NCI-H1436 (cell line): ENCODE measurements around the gene GPATCH8.
A peak's percentile ranks its signal among the peaks of the same experiment; 100 is the strongest.

Experiments used
- DNase-seq: peaks from one replicate; lab custom pipeline; 2025; lab: John Stamatoyannopoulos, UW

GPATCH8 gene

DNA sequence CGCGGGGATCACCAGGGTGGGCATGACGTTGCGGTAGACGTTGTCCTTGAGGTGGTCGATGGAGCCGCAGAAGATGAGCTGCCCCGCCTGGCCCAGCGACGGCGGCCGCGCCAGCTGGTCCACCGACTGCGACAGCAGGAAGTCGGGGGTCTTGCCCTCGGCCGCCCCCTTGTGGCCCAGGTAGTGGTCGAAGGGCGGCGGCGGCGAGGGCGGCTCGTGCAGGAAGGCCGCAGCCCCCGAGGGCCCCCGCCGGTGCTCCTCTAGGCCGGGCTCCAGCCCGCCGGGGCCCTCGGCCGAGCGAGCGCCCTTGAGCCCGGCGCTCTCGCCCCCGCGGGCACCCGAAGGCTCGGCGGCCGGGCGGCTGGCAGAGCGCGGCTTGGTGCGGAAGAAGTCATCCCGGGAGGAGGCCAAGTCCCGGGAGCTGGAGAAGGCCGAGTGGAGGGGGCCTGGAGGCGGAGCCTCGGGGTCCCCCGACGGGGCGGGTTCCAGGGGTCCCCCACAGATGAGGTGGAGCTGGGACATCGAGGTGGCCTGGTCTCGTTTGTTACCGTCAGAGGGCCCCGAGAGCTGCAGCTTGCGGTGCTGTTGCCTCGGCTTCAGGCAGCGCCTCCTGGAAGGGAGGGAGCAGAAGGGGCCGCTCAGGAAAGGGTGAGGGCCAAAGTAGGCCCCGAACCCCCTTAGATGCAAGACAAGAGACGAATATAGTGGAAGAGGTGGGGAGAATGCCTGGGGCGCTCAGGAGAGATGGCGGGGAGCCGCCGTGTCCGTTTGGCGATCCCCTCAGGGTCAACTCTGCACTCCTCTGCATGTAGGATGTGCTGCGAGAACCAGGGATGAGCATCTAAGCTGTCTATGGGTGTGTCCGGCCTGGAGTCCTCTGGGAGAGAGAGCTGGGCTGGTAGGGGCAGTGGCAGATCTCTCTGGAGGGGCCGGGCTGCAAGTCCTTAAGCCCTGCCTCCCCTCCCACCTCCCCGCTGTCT lies 148.3 kb downstream of the GPATCH8 start:
- DNase-seq: no peak

DNA sequence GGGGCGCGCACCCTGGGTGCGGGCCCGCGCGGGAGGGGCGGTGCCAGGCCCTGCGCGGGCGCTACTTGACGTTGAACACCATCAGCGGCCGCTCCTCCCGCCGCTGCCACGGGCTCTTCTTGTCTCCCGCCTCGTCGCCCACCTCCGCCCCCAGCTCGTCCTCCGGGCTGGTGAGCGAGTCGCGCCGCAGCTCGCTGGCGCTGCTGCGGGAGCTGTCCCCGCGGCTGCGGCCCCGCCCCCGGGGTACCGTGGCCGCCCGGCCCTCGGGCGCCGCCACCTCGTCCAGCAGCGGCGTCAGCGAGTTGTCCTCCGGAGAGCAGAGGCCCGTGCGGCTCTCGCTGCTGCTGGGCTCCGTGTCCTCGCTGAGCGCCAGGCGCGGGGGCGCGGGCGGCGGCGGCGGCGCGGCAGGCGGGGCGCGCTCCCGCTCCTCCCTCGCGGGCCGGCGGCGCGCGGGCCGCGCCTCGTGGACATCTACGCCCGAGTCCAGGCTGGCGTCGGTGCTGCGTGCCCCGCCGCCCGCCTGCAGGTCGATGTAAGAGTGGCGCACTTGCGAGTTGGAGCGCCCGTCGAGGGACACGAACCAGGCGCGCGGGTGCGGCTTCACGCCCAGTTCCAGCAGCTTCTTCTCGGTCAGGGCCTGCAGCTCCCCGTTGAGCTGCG lies 149.4 kb downstream of the GPATCH8 start:
- DNase-seq: no peak

DNA sequence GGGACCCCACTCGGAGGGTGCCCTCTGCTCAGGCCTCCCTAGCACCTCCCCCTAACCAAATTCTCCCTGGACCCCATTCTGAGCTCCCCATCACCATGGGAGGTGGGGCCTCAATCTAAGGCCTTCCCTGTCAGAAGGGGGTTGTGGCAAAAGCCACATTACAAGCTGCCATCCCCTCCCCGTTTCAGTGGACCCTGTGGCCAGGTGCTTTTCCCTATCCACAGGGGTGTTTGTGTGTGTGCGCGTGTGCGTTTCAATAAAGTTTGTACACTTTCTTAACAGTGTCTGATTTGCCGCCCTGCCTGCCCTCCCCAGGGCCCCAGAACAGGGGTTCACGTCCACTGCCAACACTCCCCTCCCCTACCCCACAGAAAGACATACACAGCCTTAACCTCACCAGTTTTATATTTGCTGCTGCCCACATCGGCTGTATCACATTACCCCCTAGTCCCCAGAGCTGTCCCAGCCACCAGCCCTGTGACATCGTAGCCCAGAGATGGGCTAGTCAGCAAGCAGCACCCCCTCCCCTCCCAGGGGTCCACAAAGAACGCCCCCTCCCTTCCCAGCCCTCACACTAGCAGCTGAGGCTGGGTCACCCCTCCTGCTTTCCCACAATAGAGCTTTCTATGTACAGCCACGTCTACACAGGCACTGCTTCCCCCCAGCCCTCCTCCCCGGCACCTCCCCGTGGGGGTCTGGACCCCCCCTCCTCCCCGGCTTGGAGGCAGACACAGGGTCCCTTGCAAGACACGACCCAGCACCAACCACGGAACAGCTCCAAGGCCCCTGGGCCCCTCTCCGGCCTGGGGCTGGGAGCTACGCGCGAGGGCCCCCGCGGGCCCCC lies 150.2 kb downstream of the GPATCH8 start:
- no peak for DNase-seq

DNA sequence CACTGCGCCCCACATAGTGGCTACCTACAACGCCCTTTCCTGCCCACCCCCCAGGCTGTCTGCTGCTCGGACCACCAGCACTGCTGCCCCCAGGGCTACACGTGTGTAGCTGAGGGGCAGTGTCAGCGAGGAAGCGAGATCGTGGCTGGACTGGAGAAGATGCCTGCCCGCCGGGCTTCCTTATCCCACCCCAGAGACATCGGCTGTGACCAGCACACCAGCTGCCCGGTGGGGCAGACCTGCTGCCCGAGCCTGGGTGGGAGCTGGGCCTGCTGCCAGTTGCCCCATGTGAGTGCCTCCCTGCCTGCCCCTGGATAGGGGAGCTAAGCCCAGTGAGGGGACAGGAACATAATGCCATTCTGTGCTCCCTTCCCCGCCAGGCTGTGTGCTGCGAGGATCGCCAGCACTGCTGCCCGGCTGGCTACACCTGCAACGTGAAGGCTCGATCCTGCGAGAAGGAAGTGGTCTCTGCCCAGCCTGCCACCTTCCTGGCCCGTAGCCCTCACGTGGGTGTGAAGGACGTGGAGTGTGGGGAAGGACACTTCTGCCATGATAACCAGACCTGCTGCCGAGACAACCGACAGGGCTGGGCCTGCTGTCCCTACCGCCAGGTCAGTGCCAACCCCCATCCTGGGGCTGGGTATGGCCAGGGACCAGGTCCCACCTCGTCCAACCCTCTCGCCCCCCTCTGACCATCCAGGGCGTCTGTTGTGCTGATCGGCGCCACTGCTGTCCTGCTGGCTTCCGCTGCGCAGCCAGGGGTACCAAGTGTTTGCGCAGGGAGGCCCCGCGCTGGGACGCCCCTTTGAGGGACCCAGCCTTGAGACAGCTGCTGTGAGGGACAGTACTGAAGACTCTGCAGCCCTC lies 151.0 kb downstream of the GPATCH8 start:
- no peak for DNase-seq

DNA sequence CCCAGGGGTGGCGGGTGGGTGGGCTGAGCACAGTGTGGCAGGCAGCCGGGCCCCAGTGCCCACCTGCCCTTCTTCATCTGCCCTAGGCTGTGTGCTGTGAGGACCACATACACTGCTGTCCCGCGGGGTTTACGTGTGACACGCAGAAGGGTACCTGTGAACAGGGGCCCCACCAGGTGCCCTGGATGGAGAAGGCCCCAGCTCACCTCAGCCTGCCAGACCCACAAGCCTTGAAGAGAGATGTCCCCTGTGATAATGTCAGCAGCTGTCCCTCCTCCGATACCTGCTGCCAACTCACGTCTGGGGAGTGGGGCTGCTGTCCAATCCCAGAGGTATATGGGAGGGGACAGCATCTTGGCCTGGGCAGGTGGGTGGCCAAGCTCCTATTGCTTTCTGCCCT lies 151.7 kb downstream of the GPATCH8 start:
- DNase-seq: no peak

DNA sequence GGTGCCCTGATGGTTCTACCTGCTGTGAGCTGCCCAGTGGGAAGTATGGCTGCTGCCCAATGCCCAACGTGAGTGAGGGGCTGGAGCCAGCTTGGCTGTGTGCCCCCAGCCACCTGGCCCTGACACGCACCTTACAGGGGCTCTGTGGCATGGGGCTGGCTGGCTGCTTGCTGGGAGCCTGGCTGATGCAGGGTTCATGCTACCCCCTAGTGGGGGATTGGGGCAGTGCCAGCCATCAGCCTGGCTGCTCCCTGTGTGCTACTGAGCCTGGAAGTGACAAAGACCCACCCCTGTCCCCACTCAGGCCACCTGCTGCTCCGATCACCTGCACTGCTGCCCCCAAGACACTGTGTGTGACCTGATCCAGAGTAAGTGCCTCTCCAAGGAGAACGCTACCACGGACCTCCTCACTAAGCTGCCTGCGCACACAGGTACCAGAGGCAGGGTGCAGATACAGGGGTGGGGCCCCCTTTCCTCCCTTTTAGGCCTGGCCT lies 152.4 kb downstream of the GPATCH8 start:
- DNase-seq: peak; percentile 59

DNA sequence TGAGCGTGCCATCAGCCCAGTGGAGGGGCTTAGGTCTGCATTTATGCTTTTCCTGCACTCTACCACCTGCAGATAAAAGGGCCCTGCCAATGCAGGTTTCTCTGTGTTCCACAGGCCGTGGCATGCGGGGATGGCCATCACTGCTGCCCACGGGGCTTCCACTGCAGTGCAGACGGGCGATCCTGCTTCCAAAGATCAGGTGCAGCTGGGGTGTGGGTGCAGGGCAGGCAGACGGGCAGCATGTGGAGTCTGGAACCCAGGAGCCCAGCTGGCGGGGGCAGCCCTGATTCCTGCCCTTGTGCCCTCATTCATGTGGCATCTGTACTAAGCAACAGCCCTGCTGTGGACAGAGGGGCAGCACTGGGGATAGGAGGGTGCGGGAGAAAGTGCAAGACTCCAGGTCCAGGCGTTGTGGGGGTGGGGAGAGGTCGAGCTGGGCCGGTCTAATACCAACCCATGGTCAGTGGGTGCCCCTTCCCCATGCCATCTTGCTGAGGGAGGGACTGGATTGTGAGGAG lies 153.6 kb downstream of the GPATCH8 start:
- DNase-seq: no peak

DNA sequence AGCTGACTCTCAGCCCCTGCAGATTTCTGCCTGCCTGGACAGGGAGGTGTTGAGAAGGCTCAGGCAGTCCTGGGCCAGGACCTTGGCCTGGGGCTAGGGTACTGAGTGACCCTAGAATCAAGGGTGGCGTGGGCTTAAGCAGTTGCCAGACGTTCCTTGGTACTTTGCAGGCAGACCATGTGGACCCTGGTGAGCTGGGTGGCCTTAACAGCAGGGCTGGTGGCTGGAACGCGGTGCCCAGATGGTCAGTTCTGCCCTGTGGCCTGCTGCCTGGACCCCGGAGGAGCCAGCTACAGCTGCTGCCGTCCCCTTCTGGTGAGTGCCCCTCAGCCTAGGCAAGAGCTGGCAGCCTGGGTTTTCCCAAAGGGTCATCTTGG lies 154.2 kb downstream of the GPATCH8 start:
- no peak for DNase-seq

DNA sequence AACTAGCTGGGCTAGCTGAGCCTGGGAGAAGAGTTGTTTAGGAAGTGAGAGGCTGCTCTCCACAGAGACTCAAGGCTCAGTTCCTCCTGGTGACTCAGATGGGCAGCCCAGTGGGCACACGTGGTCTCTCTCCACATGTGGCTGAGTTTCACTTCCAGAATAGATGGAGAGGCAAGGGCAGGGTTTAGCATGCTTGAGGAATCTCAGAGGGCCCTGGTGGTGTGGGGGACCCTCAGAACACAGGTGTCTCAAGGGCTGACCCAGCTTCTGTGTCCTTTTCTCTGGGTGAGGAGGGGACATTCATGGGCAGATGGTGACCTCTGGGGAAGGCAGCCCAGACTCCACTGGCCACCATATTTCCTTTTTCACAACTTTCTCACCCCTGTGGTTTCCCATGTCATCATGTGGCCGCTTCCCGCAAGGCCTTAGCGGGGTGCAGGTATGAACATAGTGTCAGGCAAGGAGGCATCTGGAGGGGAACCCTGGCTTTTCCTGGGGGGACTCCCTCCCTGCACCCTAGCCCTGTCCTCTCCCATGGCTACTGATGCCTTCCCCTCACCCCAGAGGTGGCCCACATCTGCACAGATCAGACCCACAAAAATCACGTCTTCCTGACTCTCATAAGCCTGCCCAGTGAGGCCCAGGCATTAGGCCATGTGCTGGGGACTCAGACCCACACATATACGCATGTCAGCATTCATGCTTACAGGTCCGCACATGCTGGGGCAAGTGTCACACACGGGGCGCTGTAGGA lies 154.8 kb downstream of the GPATCH8 start:
- DNase-seq: no peak
